ENCODE measurements around the gene HOXC9. TPM values are rescaled to one million over a fixed set of nuclear protein-coding genes. Genes with fewer than 3 reads are reported as not detected.
A peak's percentile ranks its signal among the peaks of the same experiment; 100 is the strongest.

HOXC9 gene
- total and polyA plus RNA-seq, 9 of the 15 experiments (the other 6 are each of a cell fraction or from before 2014, with no cell fraction given): 1.1 to 10.5 (median 9.3) TPM

GRCh38 chr12:53992377-53992889 is 7.5 kb upstream of the HOXC9 start:
- ATAC-seq: no peak
- no peak overlapping the region for H3K9ac ChIP-seq (ENCODE audit: insufficient read depth in 1 of 2, low read depth in 2 of 2, low read length in 2 of 2)
- no peaks in the 10 kb centered on the region for H3K36me3 ChIP-seq (ENCODE audit: control insufficient read depth, insufficient read depth, low read length)
- 68% methylated on average over 7 of the region's 7 CpGs for WGBS (ENCODE audit: insufficient coverage, low coverage, missing lambda C conversion rate)
- H3K27me3 ChIP-seq (ENCODE audit: control insufficient read depth in 2 of 2, insufficient read depth in 2 of 2, low read length in 2 of 2): peaks cover 0 to 10% of the 10 kb centered on the region in 2 experiments; a peak in 2 of 5 replicates
- FAIRE-seq: no peak
- no peaks in the 10 kb centered on the region for H4K20me1 ChIP-seq (replicated peaks; ENCODE audit: control insufficient read depth, insufficient read depth, low read length)
- H3K9me3 ChIP-seq (replicated peaks; ENCODE audit: control insufficient read depth, insufficient read depth, low read depth, low read length): no peaks in the 10 kb centered on the region
- H3K4me2 ChIP-seq (ENCODE audit: insufficient read depth, low read length): no peak overlapping the region
- no peak overlapping the region for H3K27ac ChIP-seq (ENCODE audit: extremely low read depth, low read depth, low read length)
- ChIA-PET POLR2A (interaction anchor here (1.2 to 2.9 kb wide), 2 partner anchors 8 to 10 kb away, joined by 3 to 20 read pairs; partner anchors contain the start of gene HOXC9), CTCF (ENCODE audit: low intra/inter-chr PET ratio) (no interaction called here)
- no peak for DNase-seq (ENCODE audit: extremely low read depth in 1 of 4, low spot score in 3 of 4)
- intact Hi-C loops (cut with micrococcal nuclease) (no loop called here), in situ Hi-C loops (cut with MboI) (no loop called here)
- H3K79me2 ChIP-seq (ENCODE audit: control insufficient read depth, insufficient read depth, low read length): peaks cover 25% of the 10 kb centered on the region
- BruUV-seq (replicated peaks): no TSS peak
- no peak overlapping the region for H2AFZ ChIP-seq (ENCODE audit: low read depth, low read length)
- no peak overlapping the region for H3K4me3 ChIP-seq
- TF ChIP-seq GTF2F1 (IDR thresholded peaks at IDR 0.05; ENCODE audit: low read depth, low read length): no peak
- peak; percentile 71 for TF ChIP-seq ZNF766 (CRISPR knock-in tag; conservative IDR thresholded peaks at IDR 0.05)
- peaks cover 42 to 55% of the 10 kb centered on the region in 2 experiments for H3K4me1 ChIP-seq (replicated peaks in 1 of 2; ENCODE audit: control insufficient read depth in 2 of 2, insufficient read depth in 2 of 2, low read length in 2 of 2)
- no peaks in the 10 kb centered on the region for H3K9me1 ChIP-seq (ENCODE audit: control insufficient read depth, insufficient read depth, low read length)

GRCh38 chr12:53993162-53994008 is 6.6 kb upstream of the HOXC9 start:
- H3K79me2 ChIP-seq (ENCODE audit: control insufficient read depth, insufficient read depth, low read length): peaks cover 25% of the 10 kb centered on the region
- no peaks in the 10 kb centered on the region for H3K9me1 ChIP-seq (ENCODE audit: control insufficient read depth, insufficient read depth, low read length)
- no peak overlapping the region for H3K4me3 ChIP-seq
- H4K20me1 ChIP-seq (replicated peaks; ENCODE audit: control insufficient read depth, insufficient read depth, low read length): no peaks in the 10 kb centered on the region
- peaks cover 0 to 10% of the 10 kb centered on the region in 2 experiments; a peak in 2 of 5 replicates for H3K27me3 ChIP-seq (ENCODE audit: control insufficient read depth in 2 of 2, insufficient read depth in 2 of 2, low read length in 2 of 2)
- peak overlapping the region in 1 of 2 experiments; percentile 96; a peak in 1 of 4 replicates for H3K9ac ChIP-seq (ENCODE audit: insufficient read depth in 1 of 2, low read depth in 2 of 2, low read length in 2 of 2)
- WGBS (ENCODE audit: insufficient coverage, low coverage, missing lambda C conversion rate): 80% methylated on average over 18 of the region's 18 CpGs
- H3K4me1 ChIP-seq (replicated peaks in 1 of 2; ENCODE audit: control insufficient read depth in 2 of 2, insufficient read depth in 2 of 2, low read length in 2 of 2): peaks cover 41 to 62% of the 10 kb centered on the region in 2 experiments
- in situ Hi-C loops (cut with MboI) (no loop called here), intact Hi-C loops (cut with micrococcal nuclease) (no loop called here)
- no peak overlapping the region for H3K27ac ChIP-seq (ENCODE audit: extremely low read depth, low read depth, low read length)
- POLR2A ChIA-PET: interaction anchor here (0.6 to 1.2 kb wide), 3 partner anchors 25 to 534 kb away, joined by 3 to 4 read pairs (median 4); no protein-coding TSS in a partner anchor
- no peaks in the 10 kb centered on the region for H3K9me3 ChIP-seq (replicated peaks; ENCODE audit: control insufficient read depth, insufficient read depth, low read depth, low read length)
- DNase-seq (ENCODE audit: extremely low read depth in 1 of 4, low spot score in 3 of 4) (no peak), FAIRE-seq (no peak), ATAC-seq (no peak)
- no TSS peak for BruUV-seq (replicated peaks)
- H3K36me3 ChIP-seq (ENCODE audit: control insufficient read depth, insufficient read depth, low read length): no peaks in the 10 kb centered on the region
- CTCF ChIA-PET (ENCODE audit: low intra/inter-chr PET ratio): no interaction called here
- H2AFZ ChIP-seq (ENCODE audit: low read depth, low read length): no peak overlapping the region
- TF ChIP-seq HNRNPLL (IDR thresholded peaks at IDR 0.05; ENCODE audit: low read depth, low read length, poor library complexity, severe bottlenecking): peak; percentile 26
- no peak for TF ChIP-seq ZNF23 (CRISPR knock-in tag; IDR thresholded peaks at IDR 0.05)
- TF ChIP-seq CHD4 (IDR thresholded peaks at IDR 0.05; ENCODE audit: insufficient read depth, insufficient replicate concordance, low read depth, low read length, poor library complexity, severe bottlenecking): no peak
- H3K4me2 ChIP-seq (ENCODE audit: insufficient read depth, low read length): no peak overlapping the region
